D721Med (cell line): ENCODE measurements around the gene CHRNB1.

Source experiments
- DNase-seq: peaks from one replicate; pipeline ENCODE4 v3.0.0; 2011; ENCODE audit warnings: low spot score; ENCODE audit not compliant: insufficient read length
- FAIRE-seq: peaks from 2 replicates; lab custom pipeline; 2011; peaks lifted over from hg19 to GRCh38; lab: Jason Lieb, UNC
- CTCF ChIP-seq: IDR thresholded peaks from 2 replicates; pipeline ENCODE4 v1.5.1; 2012; ENCODE audit warnings: mild to moderate bottlenecking, control low read depth; ENCODE audit not compliant: insufficient read depth; ENCODE audit errors: missing control alignments

The CHRNB1 gene

DNA sequence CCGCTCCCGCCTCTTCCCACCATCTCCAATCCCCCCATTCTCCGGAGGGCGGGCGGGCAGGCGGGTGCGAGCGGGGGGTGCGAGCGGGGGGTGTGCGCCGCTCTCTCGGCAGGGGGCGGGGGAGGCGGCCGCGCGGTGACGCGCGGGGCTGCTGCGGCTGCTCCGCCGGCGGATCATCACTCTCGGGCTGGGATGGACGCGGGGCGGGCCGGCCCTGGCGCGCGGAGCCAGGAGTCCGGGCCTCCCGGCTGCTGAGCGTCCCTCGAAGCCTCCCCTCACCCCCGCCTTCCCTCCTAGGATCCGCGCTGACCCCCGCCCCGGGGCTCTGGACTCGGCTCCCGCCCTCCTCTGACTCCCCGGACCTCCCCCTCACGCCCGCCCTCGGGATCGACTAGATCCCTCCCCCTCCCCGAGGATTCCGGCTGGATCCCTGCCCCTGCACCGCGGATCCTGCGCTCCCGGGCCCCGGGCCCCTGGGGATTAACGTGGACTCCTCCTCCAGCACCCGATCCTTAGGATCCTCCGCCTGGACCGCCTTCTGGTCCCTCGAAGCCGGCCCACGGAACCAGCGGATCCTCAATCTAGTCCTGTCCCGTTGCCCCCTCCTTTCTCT is 40.0 kb upstream of the CHRNB1 start:
- no peak for DNase-seq
- no peak for TF ChIP-seq CTCF
- no peak for FAIRE-seq

GRCh38 chr17:7405350-7406234 is 39.3 kb upstream of the CHRNB1 start:
- TF ChIP-seq CTCF, result no peak
- no peak for DNase-seq
- no peak for FAIRE-seq

DNA sequence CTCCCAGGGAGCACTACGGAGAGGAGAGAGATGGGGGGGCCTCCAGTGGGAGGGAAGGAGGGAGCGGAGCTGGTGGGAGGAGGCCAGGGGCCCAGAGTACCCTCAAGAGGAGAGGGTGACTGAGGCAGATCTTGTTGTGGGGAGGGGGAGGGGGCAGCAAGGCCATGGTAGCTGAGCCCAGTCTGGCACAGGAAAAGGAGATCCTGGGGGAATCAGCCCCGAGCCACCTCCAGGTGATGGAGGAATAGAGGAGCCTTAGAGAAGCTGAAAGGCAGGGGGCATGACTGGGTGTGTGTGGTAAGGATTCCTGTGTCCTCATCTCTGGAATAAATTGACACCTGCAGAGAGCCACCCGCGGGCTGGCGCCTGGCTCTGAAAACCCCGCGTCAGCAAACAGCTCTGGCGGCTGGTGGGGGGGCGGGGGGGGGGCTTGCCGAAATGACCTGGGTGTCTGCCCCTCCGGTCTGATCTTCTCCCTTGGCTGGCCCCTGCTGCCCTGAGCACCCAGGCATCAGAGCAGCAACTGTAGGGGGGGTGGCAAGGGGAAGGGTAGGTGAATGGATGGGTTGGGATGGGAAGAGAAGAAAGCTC is 38.5 kb upstream of the CHRNB1 start:
- no peak for DNase-seq
- FAIRE-seq, result no peak
- TF ChIP-seq CTCF, result no peak

GRCh38 chr17:7407082-7407481 is 37.8 kb upstream of the CHRNB1 start:
- no peak for TF ChIP-seq CTCF
- DNase-seq, result no peak
- FAIRE-seq, result no peak

DNA sequence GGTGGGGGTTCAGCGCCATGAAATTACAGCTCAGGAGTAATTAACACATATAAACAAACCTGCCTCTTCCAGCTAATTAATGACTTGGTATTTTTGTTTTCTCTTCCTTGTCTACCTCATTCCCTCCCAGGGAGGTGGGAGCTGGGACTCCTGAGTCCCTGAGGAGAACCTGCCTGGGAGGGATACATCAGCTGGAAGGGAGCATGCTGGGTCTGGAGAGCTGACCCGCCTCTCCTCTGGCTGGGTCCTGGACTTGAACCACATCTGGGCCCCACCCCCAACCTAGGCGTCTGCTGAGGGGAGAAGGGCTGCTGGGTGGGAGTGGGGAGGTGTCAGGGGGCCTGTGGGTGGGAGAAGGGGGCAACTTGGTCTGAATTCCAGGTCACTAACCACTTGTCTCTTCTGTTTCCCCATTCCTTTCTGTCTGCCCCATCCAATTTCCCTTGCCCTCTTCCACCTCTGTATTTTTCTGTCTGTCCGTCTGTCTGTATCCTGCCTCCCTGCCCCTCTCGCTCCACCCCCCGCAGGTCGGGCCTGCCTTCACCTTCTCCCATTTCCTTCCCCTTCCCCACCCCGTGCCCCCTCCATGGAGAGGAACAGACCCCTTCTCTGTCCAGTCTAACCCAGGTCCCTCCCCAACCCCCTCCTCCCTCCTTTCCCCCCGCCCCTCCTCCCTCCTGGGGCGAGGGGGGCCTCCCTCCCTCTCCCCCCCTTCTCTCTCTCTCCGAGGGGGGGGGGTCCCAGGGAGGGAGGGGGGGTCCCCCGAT is 37.2 kb upstream of the CHRNB1 start, which contains the start of gene NLGN2:
TSS of gene NLGN2 (plus strand) at position 361 of the 767 bp plus-strand sequence. CDS start 411 bp downstream, outside the sequence.
- no peak for TF ChIP-seq CTCF
- DNase-seq, result no peak
- FAIRE-seq, result no peak

- TF ChIP-seq CTCF, result no peak
- no peak for FAIRE-seq
- no peak for DNase-seq
These were observed 36.6 kb upstream of the CHRNB1 start for GRCh38 chr17:7408252-7408727.
